ENCODE results near the gene VWA8.

GRCh38 chr13:41930154-41930553 is 30.8 kb downstream of the VWA8 start:
- TF ChIP-seq, protein P1, sequence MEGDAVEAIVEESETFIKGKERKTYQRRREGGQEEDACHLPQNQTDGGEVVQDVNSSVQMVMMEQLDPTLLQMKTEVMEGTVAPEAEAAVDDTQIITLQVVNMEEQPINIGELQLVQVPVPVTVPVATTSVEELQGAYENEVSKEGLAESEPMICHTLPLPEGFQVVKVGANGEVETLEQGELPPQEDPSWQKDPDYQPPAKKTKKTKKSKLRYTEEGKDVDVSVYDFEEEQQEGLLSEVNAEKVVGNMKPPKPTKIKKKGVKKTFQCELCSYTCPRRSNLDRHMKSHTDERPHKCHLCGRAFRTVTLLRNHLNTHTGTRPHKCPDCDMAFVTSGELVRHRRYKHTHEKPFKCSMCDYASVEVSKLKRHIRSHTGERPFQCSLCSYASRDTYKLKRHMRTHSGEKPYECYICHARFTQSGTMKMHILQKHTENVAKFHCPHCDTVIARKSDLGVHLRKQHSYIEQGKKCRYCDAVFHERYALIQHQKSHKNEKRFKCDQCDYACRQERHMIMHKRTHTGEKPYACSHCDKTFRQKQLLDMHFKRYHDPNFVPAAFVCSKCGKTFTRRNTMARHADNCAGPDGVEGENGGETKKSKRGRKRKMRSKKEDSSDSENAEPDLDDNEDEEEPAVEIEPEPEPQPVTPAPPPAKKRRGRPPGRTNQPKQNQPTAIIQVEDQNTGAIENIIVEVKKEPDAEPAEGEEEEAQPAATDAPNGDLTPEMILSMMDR (IDR thresholded peaks at IDR 0.05; ENCODE audit: low read depth, low read length, poor library complexity, severe bottlenecking): no peak
- no peak for TF ChIP-seq EZH2phosphoT487 (IDR thresholded peaks at IDR 0.05; ENCODE audit: borderline replicate concordance, low read length)
